Activated CD4-positive, alpha-beta T cell treated with anti-CD3 and anti-CD28 coated beads for 48 hours (primary cell): ENCODE measurements around the gene CKS2.
"Not testable (repeated sequence)": the region's sequence is repeated elsewhere in the genome, so short reads cannot be mapped to it uniquely, and the experiment has no call there.

Experiments
- DNase-seq: peaks from one replicate; pipeline ENCODE4 v3.0.0-alpha.2; 2020

The CKS2 gene

GRCh38 chr9:89310475-89311345, at the start of gene CKS2:
Gene CKS2, plus strand, starts transcription at chr9:89311195. Its CDS starts 98 bp downstream, at chr9:89311293.
- DNase-seq, result peak; percentile 100

DNA sequence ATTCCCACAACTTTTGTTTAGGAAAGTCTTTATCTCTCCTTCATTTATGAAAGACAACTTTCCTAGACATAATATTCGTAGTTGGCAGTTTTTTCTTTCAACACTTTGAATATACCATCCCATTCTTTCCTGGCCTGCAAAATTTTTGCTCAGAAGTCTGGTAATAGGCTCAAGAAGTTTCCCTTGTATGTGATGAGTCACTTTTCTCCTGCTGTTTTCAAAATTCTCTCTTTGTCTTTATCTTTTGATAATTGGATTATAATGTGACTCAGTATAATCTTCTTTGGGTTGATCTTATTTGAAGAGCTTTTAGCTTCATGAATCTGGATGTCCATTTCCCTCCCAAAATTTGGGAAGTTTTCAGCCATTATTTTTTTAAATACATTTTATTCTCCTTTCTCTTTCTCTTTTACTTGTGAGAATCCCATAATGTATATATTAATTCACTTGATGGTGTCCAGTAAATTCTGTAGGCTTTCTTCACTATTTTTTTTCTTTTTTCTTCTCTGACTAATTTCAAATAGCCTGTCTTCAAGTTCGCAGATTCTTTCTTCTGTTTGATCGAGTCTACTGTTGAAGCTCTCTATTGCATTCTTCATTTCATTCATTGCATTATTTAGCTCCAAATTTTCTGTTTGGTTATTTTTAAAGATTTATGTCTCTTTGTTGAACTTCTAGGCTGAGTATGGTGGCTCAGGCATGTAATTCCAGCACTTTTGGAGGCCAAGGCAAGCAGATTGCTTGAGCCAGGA, 37.3 kb upstream of the CKS2 start:
- no peak for DNase-seq

DNA sequence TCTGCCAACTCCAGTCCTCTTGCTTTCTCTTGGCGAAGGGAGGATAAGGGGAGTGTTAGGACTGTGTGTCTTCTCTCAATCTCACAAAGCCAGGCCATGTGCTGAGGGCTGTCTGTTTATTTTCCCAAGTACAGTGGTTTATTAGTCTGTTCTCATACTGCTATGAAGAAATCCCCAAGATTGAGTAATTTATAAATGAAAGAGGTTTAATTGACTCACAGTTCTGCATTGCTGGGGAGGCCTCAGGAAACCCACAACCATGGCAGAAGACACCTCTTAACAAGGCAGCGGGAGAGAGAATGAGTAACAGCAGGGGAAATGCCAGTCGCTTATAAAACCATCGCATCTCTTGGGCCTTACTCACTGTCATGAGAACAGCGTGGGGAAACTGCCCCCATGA, 36.2 kb upstream of the CKS2 start:
- peak; percentile 55 for DNase-seq

- not testable (repeated sequence) for DNase-seq
Measured at GRCh38 chr9:89276040-89276439, 35.0 kb upstream of the CKS2 start.

GRCh38 chr9:89277043-89277442, 34.0 kb upstream of the CKS2 start:
- DNase-seq, result no peak

DNA sequence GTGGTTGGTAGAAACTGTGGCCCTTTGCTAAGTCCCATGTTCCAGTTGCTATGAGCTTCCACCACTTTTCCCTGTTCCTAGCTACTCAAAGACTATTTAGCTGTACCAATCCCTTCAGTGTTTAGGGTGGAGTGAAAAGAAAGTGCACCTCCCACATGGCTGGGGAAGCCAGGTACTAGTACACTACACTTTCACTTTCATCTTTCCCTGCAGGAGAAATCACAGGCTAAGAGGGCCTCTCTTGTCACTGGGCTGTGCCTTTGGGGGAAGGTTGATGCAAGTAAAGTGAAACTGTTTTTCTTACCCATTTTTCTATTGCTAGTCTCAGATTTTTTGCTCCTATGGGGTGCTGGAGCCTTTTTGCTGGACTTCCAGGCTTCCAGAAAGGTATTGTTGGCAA, 33.5 kb upstream of the CKS2 start:
- DNase-seq, result peak; percentile 13

DNA sequence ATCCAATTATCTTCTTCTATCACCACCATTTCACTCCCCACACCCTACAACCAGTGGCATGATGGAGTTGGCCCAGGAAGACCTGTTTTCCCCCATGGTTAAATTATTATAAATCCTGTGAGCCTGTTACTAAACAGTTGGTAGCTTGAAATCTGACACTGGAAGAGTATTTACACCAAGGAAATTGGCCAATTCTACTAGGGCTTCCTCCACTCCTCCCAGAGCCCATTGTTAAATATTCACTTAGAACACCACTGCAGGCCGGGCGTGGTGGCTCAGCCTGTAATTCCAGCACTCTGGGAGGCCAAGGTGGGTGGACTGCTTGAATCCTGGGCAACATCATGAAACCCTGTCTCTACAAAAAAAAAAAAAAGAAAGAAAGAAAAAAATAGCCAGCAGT, 32.4 kb upstream of the CKS2 start:
- no peak for DNase-seq

- no peak for DNase-seq
Measured at GRCh38 chr9:89278997-89279739, 31.8 kb upstream of the CKS2 start.

GRCh38 chr9:89281106-89281505, 29.9 kb upstream of the CKS2 start:
- DNase-seq, result no peak

DNA sequence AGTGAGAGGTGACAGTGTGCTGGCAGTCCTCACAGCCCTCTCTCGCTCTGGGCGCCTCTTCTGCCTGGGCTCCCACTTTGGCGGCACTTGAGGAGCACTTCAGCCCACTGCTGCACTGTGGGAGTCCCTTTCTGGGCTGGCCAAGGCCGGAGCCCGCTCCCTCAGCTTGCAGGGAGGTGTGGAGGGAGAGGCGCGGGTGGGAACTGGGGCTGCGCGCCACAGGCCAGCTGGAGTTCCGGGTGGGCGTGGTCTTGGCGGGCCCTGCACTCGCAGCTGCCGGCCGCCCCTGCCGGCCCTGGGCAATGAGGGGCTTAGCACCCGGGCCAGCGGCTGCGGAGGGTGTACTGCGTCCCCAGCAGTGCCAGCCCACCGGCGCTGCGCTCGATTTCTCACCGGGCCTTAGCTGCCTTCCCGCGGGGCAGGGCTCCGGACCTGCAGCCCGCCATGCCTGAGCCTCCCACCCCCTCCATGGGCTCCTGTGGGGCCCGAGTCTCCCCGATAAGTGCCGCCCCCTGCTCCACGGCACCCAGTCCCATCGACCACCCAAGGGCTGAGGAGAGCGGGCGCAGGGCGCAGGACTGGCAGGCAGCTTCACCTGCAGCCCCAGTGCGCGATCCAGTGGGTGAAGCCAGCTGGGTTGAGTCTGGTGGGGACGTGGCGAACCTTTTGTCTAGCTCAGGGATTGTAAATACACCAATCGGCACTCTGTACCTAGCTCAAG, 28.6 kb upstream of the CKS2 start:
- DNase-seq, result not testable (repeated sequence)

DNA sequence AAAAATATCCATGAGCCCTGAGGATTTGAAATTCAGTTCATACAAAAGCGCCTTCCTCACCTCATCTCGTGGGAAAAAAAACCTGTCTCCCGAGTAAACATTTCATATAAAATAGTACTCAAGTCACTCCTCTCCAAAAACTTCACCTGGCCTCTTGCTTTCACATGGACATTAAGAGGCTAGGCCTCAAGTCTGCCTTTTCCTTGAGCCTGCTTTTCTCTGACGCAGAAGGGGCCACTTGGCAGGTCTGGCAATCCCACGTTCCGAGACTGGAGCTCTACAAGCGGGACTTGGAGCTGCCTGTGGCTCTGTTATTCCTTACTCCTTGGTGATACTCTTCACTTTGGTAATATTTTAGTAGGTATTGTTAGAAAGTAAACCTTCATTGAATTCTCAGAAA, 26.9 kb upstream of the CKS2 start:
- DNase-seq, result no peak

DNA sequence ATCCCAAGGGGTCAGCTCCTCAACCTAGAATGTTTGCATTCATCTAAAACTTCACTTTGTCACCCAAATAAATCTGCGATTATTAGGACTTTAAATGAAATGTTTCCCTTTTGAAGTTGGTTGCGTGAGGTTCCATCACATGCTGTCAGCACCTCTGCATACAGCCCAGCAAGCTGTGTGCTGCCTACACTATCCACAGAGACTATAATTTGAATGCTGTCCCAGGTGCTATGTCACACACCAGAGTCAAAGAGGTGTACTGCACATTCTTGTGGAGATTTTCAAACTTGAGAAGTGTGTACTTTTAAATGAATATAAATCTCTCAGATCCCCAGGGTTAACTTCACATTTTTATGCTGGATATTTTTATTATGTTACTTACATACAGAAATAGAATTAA, 19.3 kb upstream of the CKS2 start:
- DNase-seq, result no peak

DNA sequence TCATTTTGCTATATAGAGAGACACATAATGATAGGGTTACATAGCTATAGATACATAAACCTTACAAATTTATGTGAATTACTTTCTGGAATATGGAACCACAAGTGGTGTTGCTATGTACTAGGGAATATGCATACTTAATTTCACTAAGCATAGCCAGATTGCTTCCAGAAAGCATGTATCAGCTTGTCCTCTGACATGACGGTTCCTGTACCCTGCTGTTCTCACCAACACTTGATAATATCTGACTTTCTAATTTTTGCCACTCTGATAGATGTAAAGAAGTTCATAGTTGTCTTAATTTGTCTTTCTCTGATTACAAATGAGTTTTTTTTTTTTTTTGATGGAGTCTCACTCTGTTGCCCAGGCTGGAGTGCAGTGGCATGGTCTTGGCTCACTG, 18.0 kb upstream of the CKS2 start:
- no peak for DNase-seq

GRCh38 chr9:89295400-89295799, 15.6 kb upstream of the CKS2 start:
- DNase-seq, result no peak

DNA sequence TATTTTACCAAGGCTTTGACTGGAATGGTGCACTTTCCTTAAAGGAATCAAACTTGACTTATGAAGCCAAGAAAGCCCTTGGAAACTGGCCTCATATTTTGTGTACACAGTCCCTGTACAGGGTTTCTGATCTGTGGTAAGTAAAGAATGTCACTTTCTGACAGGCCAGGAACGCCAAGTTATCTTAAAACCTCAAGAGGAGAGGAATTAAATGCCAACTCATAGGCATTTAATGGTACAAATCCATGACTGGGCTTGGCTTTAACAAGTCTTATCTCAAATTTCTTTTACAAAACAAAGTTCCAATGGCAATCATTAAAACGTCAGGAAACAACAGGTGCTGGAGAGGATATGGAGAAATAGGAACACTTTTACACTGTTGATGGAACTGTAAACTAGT, 9.0 kb upstream of the CKS2 start:
- DNase-seq, result not testable (repeated sequence)

GRCh38 chr9:89304020-89304833, 6.8 kb upstream of the CKS2 start:
- no peak for DNase-seq

DNA sequence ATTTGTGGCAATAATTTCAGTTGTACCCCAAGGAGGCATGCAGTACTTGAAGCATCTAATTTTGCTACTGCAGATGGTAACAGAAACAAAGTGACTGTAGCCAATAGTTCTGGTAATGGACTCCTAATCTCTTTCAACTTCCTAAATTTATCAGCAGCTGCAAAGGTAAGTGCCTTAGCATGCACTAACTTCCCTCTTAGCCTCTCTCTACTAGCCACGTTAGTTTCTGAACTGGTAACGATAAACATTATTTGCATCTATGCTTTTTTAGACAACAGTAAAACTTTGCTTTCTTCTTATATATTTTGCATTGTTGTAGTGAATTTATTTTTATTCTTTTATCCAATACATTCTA, 6.2 kb upstream of the CKS2 start:
- no peak for DNase-seq

DNA sequence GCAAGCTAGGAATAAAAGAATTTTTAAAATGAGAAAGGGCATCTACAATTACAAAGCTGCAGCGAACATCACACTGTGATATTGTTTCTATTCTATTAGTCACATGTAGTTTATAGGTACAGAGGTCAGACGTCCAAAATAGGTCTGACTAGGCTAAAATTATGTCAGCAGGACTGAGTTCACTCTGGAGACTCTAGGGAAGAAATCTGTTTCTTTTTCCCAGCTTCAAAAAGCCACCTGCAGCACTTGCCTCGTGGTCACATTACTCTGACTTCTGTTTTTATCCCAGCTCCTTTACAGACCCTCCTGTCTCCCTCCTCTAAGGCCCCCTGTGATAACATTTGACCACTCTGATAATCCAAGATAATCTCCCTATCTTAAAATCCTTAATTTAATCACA, 5.1 kb upstream of the CKS2 start:
- no peak for DNase-seq

- no peak for DNase-seq
Measured at GRCh38 chr9:89309166-89309565, 1.8 kb upstream of the CKS2 start.

- no peak for DNase-seq
Measured at GRCh38 chr9:89309608-89310474, 1.2 kb upstream of the CKS2 start.
